ENCODE results near the gene FOXP1. TPM values are rescaled to one million over a fixed set of nuclear protein-coding genes. Genes with fewer than 3 reads are reported as not detected.

FOXP1 gene
- total RNA-seq, 1 experiment from 2014 or later: 75.3 TPM

DNA sequence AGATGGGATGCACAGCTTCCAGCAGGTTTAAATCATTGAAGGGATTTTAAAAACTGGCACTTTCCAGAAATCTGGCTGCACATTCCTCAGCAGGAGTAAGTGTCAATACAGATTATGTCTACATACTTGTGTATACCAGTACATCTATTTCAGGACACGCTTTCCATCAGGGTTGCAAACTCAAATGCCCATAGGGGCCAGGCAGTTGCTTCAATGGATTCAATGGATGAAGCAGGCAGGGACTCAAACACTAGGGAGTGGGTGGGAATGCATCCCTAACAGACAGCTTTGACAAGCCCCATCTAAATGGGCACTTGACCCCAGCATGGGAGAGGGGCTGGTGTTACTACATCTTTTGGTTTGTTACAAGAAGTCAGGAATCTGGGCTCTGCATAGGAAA, 136.8 kb downstream of the FOXP1 start:
- no peak overlapping the region for H4K91ac ChIP-seq (ENCODE audit: insufficient read length, low read depth, low read length)

More for the DNA sequence above, 136.8 kb downstream of the FOXP1 start:
- Histone ChIP-seq H3K14ac (ENCODE audit: insufficient read depth, low read length) (no peak overlapping the region), H2BK12ac (ENCODE audit: insufficient read length, low read depth, low read length) (no peak overlapping the region), H3K23ac (ENCODE audit: insufficient read length, low read depth, low read length) (no peak overlapping the region), H2BK120ac (ENCODE audit: low read depth, low read length, poor library complexity, severe bottlenecking) (no peak overlapping the region), H3K23me2 (ENCODE audit: insufficient read length, low read depth, low read length, poor library complexity, severe bottlenecking) (no peaks in the 10 kb centered on the region), H3K27ac (ENCODE audit: insufficient read length, low read depth, low read length) (no peak overlapping the region), H2AFZ (ENCODE audit: low read length) (no peak overlapping the region), H2BK20ac (ENCODE audit: low read depth, low read length, poor library complexity, severe bottlenecking) (no peak overlapping the region), H3K27me3 (ENCODE audit: insufficient read depth, low read length) (no peaks in the 10 kb centered on the region), H3K4me1 (ENCODE audit: insufficient read depth, low read length) (peaks cover 2% of the 10 kb centered on the region; the same call in 1 of the 2 replicates), H3K18ac (ENCODE audit: insufficient read length, low read depth, low read length) (no peak overlapping the region), H3K56ac (ENCODE audit: insufficient read length, low read depth, low read length) (no peak overlapping the region), H4K20me1 (ENCODE audit: control insufficient read depth, insufficient read depth, insufficient read length) (no peaks in the 10 kb centered on the region), H3K79me2 (ENCODE audit: insufficient read depth, low read length) (no peaks in the 10 kb centered on the region), H3K9ac (ENCODE audit: extremely low read depth, insufficient read length, low read length) (no peak overlapping the region), H4K8ac (replicated peaks; ENCODE audit: insufficient read length, low read depth, low read length) (no peak overlapping the region), H2BK15ac (ENCODE audit: low read depth, low read length) (no peak overlapping the region), H4K5ac (ENCODE audit: insufficient read length, low read depth, low read length) (no peak overlapping the region), H3K9me3 (ENCODE audit: control insufficient read depth, low read depth, low read length) (no peaks in the 10 kb centered on the region), H3K79me1 (ENCODE audit: insufficient read depth, low read depth, low read length, poor library complexity, severe bottlenecking) (no peaks in the 10 kb centered on the region), H3K4me2 (ENCODE audit: insufficient read depth, insufficient read length, low read length) (no peak overlapping the region), H3K4ac (ENCODE audit: low read depth, low read length) (no peak overlapping the region), H2AK5ac (ENCODE audit: insufficient read length, low read length) (no peak overlapping the region), H2BK5ac (ENCODE audit: insufficient read length, low read length) (no peak overlapping the region), H3T11ph (ENCODE audit: low read length) (no peak overlapping the region)
- H3K27me3 Mint-ChIP-seq (ENCODE audit: low read depth): no peaks in the 10 kb centered on the region
- WGBS (ENCODE audit: extremely low coverage, insufficient read length, low lambda C conversion rate): no CpG with 5 or more reads among the region's 1 CpG
- TF ChIP-seq, protein P1, sequence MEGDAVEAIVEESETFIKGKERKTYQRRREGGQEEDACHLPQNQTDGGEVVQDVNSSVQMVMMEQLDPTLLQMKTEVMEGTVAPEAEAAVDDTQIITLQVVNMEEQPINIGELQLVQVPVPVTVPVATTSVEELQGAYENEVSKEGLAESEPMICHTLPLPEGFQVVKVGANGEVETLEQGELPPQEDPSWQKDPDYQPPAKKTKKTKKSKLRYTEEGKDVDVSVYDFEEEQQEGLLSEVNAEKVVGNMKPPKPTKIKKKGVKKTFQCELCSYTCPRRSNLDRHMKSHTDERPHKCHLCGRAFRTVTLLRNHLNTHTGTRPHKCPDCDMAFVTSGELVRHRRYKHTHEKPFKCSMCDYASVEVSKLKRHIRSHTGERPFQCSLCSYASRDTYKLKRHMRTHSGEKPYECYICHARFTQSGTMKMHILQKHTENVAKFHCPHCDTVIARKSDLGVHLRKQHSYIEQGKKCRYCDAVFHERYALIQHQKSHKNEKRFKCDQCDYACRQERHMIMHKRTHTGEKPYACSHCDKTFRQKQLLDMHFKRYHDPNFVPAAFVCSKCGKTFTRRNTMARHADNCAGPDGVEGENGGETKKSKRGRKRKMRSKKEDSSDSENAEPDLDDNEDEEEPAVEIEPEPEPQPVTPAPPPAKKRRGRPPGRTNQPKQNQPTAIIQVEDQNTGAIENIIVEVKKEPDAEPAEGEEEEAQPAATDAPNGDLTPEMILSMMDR (conservative IDR thresholded peaks at IDR 0.05): no peak
- H3K9me3 Mint-ChIP-seq: no peaks in the 10 kb centered on the region
- DNase-seq: no peak
- no peak overlapping the region for H3K27ac Mint-ChIP-seq
- H3K4me1 Mint-ChIP-seq: peaks cover 17 to 29% of the 10 kb centered on the region in 2 experiments
- no peaks in the 10 kb centered on the region for H3K36me3 Mint-ChIP-seq (ENCODE audit: insufficient read depth in 1 of 3, low read depth in 3 of 3)
- no peak overlapping the region for H3K4me3 Mint-ChIP-seq

All from H9 (cell line).